Parathyroid adenoma (tissue), 2 donors: ENCODE data around the gene SRSF6.

Source experiments
- H2AFZ ChIP-seq: fragments of 300-600 bp; sonication (generic); one replicate; pipeline ENCODE4 v1.7.0; 2017; ENCODE audit warnings: antibody characterized with exemption, mild to moderate bottlenecking
- H3K27ac ChIP-seq: fragments of 300-600 bp; sonication (generic); one replicate; pipeline ENCODE4 v1.7.0; 2017
- H3K27me3 ChIP-seq: fragments of 300-600 bp; sonication (generic); one replicate; pipeline ENCODE4 v1.7.0; 2017; ENCODE audit warnings: low read length; ENCODE audit not compliant: control insufficient read depth, insufficient read depth
- H3K36me3 ChIP-seq: fragments of 300-600 bp; sonication (generic); one replicate; pipeline ENCODE4 v1.7.0; 2017; ENCODE audit warnings: low read length; ENCODE audit not compliant: control insufficient read depth, insufficient read depth
- H3K4me1 ChIP-seq: fragments of 300-600 bp; sonication (generic); one replicate; pipeline ENCODE4 v1.7.0; 2017; ENCODE audit warnings: control low read depth
- H3K4me2 ChIP-seq: fragments of 300-600 bp; sonication (generic); one replicate; pipeline ENCODE4 v1.7.0; 2017; ENCODE audit warnings: low read length
- H3K4me3 ChIP-seq: fragments of 300-600 bp; sonication (generic); one replicate; pipeline ENCODE4 v1.7.0; 2017; ENCODE audit warnings: low read depth, low read length
- H3K79me2 ChIP-seq: fragments of 300-600 bp; sonication (generic); one replicate; pipeline ENCODE4 v1.7.0; 2017; ENCODE audit warnings: control low read depth
- H3K9ac ChIP-seq: fragments of 300-600 bp; sonication (generic); one replicate; pipeline ENCODE4 v1.7.0; 2017; ENCODE audit warnings: mild to moderate bottlenecking
- H3K9me3 ChIP-seq: fragments of 300-600 bp; sonication (generic); one replicate; pipeline ENCODE4 v1.7.0; 2017; ENCODE audit warnings: low read length; ENCODE audit not compliant: control insufficient read depth
- TF ChIP-seq, protein P1 (sequence below): fragments of 300-600 bp; sonication (generic); IDR thresholded peaks from one replicate; pipeline ENCODE4 v1.7.0; 2017; ENCODE audit warnings: antibody characterized with exemption, mild to moderate bottlenecking
- donor health status: primary hyperparathyroidism.

The SRSF6 gene

DNA sequence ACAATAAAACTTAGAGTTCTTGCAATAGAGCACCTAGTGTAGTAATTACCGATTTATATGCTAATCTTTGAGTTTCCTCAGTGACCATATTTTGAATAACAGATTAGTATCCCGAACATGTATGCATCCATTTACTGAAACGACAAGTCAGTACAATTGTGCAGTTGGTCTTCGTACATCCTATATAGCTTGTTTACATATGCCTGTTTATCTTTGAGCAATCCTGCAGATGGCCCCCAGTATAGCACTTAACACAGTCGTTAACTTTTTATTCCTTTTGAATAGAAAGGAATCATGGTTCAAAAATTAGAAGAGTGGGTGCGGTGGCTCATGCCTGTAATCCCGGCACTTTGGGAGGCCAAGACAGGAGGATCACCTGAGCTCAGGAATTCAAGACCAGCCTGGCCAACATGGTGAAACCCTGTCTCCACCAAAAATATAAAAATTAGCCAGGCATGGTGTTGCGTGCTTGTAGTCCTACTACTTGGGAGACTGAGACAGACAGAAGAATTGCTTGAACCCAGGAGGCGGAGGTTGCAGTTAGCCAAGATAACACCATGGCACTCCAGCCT lies 6.6 kb downstream of the SRSF6 start:
- Histone ChIP-seq H3K36me3 (no peaks in the 10 kb centered on the region), H3K4me1 (no peaks in the 10 kb centered on the region)
- TF ChIP-seq, protein P1, sequence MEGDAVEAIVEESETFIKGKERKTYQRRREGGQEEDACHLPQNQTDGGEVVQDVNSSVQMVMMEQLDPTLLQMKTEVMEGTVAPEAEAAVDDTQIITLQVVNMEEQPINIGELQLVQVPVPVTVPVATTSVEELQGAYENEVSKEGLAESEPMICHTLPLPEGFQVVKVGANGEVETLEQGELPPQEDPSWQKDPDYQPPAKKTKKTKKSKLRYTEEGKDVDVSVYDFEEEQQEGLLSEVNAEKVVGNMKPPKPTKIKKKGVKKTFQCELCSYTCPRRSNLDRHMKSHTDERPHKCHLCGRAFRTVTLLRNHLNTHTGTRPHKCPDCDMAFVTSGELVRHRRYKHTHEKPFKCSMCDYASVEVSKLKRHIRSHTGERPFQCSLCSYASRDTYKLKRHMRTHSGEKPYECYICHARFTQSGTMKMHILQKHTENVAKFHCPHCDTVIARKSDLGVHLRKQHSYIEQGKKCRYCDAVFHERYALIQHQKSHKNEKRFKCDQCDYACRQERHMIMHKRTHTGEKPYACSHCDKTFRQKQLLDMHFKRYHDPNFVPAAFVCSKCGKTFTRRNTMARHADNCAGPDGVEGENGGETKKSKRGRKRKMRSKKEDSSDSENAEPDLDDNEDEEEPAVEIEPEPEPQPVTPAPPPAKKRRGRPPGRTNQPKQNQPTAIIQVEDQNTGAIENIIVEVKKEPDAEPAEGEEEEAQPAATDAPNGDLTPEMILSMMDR, result no peak

DNA sequence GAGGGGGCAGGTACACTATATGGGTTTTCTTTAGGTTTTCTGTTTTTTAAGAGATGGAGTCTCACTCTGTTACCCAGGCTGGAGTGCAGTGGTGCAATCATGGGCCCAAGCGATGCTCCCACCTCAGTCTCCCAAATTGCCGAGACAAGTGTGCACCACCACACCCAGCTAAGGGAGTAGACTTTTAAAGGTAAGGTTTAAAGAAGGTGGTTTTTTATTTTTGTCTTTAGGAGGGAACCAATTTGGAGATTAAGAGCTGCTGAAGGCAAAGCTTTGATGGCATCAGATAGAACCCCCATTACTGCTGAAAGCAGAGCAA lies 7.9 kb downstream of the SRSF6 start:
- TF ChIP-seq, protein P1, result no peak
- Histone ChIP-seq H3K36me3 (no peaks in the 10 kb centered on the region), H3K27ac (no peak overlapping the region), H3K9me3 (no peaks in the 10 kb centered on the region), H3K4me2 (no peak overlapping the region), H3K9ac (no peak overlapping the region), H3K4me1 (no peaks in the 10 kb centered on the region), H3K27me3 (no peaks in the 10 kb centered on the region), H3K79me2 (peaks cover 2% of the 10 kb centered on the region), H3K4me3 (no peak overlapping the region), H2AFZ (no peak overlapping the region)

More for the DNA sequence above, 6.6 kb downstream of the SRSF6 start:
- Histone ChIP-seq H3K27me3 (no peaks in the 10 kb centered on the region), H3K4me2 (no peak overlapping the region), H3K4me3 (no peak overlapping the region), H3K9ac (no peak overlapping the region), H2AFZ (no peak overlapping the region), H3K79me2 (peaks cover 2% of the 10 kb centered on the region), H3K9me3 (no peaks in the 10 kb centered on the region), H3K27ac (no peak overlapping the region)

DNA sequence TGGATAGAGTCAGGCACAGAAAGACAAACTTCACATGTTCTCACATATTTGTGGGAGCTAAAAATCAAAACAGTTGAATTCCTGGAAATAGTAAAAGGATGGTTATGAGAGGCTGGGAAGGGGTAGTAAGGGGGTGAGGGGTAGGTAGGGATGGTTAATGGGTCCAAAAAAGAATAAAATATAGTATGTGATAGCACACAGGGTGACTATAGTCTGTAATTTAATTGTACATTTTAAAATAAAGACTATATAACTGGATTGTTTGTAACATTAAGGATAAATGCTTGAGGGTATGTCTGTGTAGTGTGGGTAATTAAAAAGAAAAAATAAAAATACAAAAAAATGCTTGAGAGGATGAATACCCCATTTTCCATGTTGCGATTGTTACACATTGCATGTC lies 9.9 kb downstream of the SRSF6 start:
- H3K4me1 ChIP-seq, result no peaks in the 10 kb centered on the region
- no peak overlapping the region for H2AFZ ChIP-seq
- TF ChIP-seq, protein P1, result no peak
- no peaks in the 10 kb centered on the region for H3K9me3 ChIP-seq
- H3K36me3 ChIP-seq, result no peaks in the 10 kb centered on the region
- no peaks in the 10 kb centered on the region for H3K79me2 ChIP-seq
- H3K4me2 ChIP-seq, result no peak overlapping the region
- no peaks in the 10 kb centered on the region for H3K27me3 ChIP-seq
- H3K9ac ChIP-seq, result no peak overlapping the region
- no peak overlapping the region for H3K27ac ChIP-seq
- no peak overlapping the region for H3K4me3 ChIP-seq

DNA sequence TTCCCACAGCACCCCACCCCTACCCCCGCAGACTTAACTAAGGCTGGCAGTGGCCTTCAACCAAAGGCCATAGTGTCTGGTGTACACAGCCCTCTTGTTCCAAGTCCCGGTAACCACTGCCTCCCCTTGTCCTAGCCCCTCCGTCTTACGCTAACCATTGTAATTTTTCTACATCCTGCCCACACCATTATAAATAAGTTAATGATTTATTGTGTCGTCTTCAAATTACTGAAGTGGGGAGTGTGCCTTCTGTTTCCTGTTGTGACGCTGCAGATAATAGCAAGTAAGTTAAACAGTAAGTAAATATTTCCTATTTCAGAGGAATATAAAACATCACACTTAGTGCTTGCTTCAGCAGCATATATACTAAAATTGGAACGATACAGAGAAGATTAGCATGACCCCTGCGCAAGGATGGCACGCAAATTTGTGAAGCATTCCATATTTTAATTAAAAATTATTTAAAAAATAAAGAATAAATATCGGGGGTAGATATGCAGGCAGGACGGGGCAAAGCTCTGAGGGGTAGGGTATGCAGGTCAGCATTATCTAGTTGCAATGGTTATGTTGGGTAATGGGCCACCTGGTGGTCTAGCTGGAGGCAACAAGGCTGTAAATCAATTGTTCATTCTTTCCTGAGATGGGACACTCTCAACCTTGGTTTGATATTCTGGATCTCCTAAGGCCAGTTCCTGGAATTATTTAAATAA lies 15.1 kb downstream of the SRSF6 start:
- H3K4me1 ChIP-seq, result peaks cover 4% of the 10 kb centered on the region
- TF ChIP-seq, protein P1, result no peak
- H3K36me3 ChIP-seq, result no peaks in the 10 kb centered on the region
- H3K9me3 ChIP-seq, result no peaks in the 10 kb centered on the region
- no peaks in the 10 kb centered on the region for H3K79me2 ChIP-seq
- no peaks in the 10 kb centered on the region for H3K27me3 ChIP-seq
- H3K9ac ChIP-seq, result no peak overlapping the region
- H3K4me3 ChIP-seq, result no peak overlapping the region
- no peak overlapping the region for H3K4me2 ChIP-seq
- H2AFZ ChIP-seq, result no peak overlapping the region
- H3K27ac ChIP-seq, result no peak overlapping the region

DNA sequence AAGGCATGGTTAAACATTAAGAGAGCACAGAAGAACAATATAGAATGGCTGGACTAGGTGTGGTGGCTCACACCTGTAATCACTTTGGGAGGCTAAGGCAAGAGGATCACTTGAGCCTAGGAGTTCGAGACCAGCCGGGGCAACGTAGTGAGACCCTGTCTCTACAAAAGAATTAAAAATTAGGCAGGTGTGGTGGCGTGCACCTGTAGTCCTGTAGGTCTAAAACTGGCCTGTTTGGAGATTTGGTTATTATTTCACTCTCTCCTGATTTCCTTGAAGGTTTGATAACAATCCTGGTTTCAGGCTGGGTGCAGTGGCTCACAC lies 15.6 kb downstream of the SRSF6 start:
- Histone ChIP-seq H2AFZ (no peak overlapping the region), H3K79me2 (no peaks in the 10 kb centered on the region), H3K9me3 (no peaks in the 10 kb centered on the region), H3K36me3 (no peaks in the 10 kb centered on the region), H3K9ac (no peak overlapping the region), H3K4me1 (peaks cover 7% of the 10 kb centered on the region), H3K27me3 (no peaks in the 10 kb centered on the region), H3K27ac (no peak overlapping the region), H3K4me3 (no peak overlapping the region), H3K4me2 (no peak overlapping the region)
- TF ChIP-seq, protein P1, result no peak
